ENCODE data around the gene FUBP3. TPM values are rescaled to one million over a fixed set of nuclear protein-coding genes. Genes with fewer than 3 reads are reported as not detected.

The FUBP3 gene
- polyA plus RNA-seq, 1 of the 3 experiments (the other 2 are of a cell fraction), result 55.1 TPM

GRCh38 chr9:130636648-130637020 is 57.3 kb downstream of the FUBP3 start:
- POLR2A ChIA-PET, result no interaction called here
- Histone ChIP-seq H3K27ac (ENCODE audit: low read depth in 2 of 2, low read length in 1 of 2) (no peak overlapping the region), H3K27me3 (ENCODE audit: insufficient read depth) (no peaks in the 10 kb centered on the region), H3K9me2 (no peaks in the 10 kb centered on the region), H3K79me2 (ENCODE audit: insufficient read depth) (no peaks in the 10 kb centered on the region), H3K9me3 (no peaks in the 10 kb centered on the region), H3K4me1 (ENCODE audit: control insufficient read depth in 1 of 2, insufficient read depth in 2 of 2, low read depth in 1 of 2, low read length in 1 of 2) (no peaks in the 10 kb centered on the region), H3K4me3 (ENCODE audit: low read depth in 2 of 2, low read length in 1 of 2) (no peak overlapping the region), H3F3A (replicated peaks; ENCODE audit: insufficient read depth) (no peaks in the 10 kb centered on the region), H3K36me3 (replicated peaks in 1 of 2; ENCODE audit: control insufficient read depth in 1 of 2, insufficient read depth in 2 of 2, low read length in 1 of 2) (peaks cover 4 to 73% of the 10 kb centered on the region in 2 experiments), H3K4me2 (no peak overlapping the region), H3K9ac (no peak overlapping the region), H4K20me1 (ENCODE audit: insufficient read depth) (no peaks in the 10 kb centered on the region), H2AFZ (ENCODE audit: low read depth) (no peak overlapping the region)
- DNase-seq, result no peak
- WGBS (ENCODE audit: low lambda C conversion rate), result 94% methylated on average over 6 of the region's 9 CpGs
- CTCF ChIA-PET, result interaction anchor here (3.2 kb wide), 1 partner anchor 46 kb away, joined by 8 read pairs; no protein-coding TSS in a partner anchor
- TF ChIP-seq RXRA (IDR thresholded peaks at IDR 0.05; ENCODE audit: borderline replicate concordance, low read depth) (no peak), SMC3 (IDR thresholded peaks at IDR 0.05; ENCODE audit: low read depth, low read length) (no peak), PBX3 (IDR thresholded peaks at IDR 0.05) (no peak), IRF3 (IDR thresholded peaks at IDR 0.05; ENCODE audit: low read depth, low read length) (no peak), ELF1 (IDR thresholded peaks at IDR 0.05) (no peak), NRF1 (IDR thresholded peaks at IDR 0.05; ENCODE audit: low read depth, low read length) (no peak), MEF2A (IDR thresholded peaks at IDR 0.05; ENCODE audit: borderline replicate concordance, low read depth) (no peak), FOXJ3 (CRISPR knock-in tag; IDR thresholded peaks at IDR 0.05) (no peak), CHD2 (IDR thresholded peaks at IDR 0.05; ENCODE audit: low read length, partially characterized antibody) (no peak), TAF1 (IDR thresholded peaks at IDR 0.05; ENCODE audit: borderline replicate concordance, low read depth, low read length) (no peak), TCF12 (IDR thresholded peaks at IDR 0.05) (no peak), FOXM1 (IDR thresholded peaks at IDR 0.05; ENCODE audit: low read depth) (no peak)
- TF ChIP-seq, protein P1, sequence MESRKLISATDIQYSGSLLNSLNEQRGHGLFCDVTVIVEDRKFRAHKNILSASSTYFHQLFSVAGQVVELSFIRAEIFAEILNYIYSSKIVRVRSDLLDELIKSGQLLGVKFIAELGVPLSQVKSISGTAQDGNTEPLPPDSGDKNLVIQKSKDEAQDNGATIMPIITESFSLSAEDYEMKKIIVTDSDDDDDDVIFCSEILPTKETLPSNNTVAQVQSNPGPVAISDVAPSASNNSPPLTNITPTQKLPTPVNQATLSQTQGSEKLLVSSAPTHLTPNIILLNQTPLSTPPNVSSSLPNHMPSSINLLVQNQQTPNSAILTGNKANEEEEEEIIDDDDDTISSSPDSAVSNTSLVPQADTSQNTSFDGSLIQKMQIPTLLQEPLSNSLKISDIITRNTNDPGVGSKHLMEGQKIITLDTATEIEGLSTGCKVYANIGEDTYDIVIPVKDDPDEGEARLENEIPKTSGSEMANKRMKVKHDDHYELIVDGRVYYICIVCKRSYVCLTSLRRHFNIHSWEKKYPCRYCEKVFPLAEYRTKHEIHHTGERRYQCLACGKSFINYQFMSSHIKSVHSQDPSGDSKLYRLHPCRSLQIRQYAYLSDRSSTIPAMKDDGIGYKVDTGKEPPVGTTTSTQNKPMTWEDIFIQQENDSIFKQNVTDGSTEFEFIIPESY (IDR thresholded peaks at IDR 0.05; ENCODE audit: borderline replicate concordance, low read depth), result no peak
